HuH-7 (cell line): ENCODE measurements around the gene OR5AK2.
"Not testable (repeated sequence)": the region's sequence is repeated elsewhere in the genome, so short reads cannot be mapped to it uniquely, and the experiment has no call there.

ENCODE experiments used
- DNase-seq: peaks from one replicate; pipeline ENCODE4 v3.0.0; 2011; ENCODE audit warnings: low spot score

OR5AK2 gene

GRCh38 chr11:56988614-56989013, at the start of gene OR5AK2:
TSS of gene OR5AK2 (plus strand) at chr11:56988914. CDS start at chr11:56988914, 0 bp downstream.
- no peak for DNase-seq

GRCh38 chr11:56945526-56945925, 43.2 kb upstream of the OR5AK2 start:
- DNase-seq: not testable (repeated sequence)

GRCh38 chr11:56948991-56949515, 39.7 kb upstream of the OR5AK2 start:
- peak; percentile 56 for DNase-seq

- DNase-seq: no peak
Measured at GRCh38 chr11:56950510-56950909, 38.2 kb upstream of the OR5AK2 start.

GRCh38 chr11:56953907-56954306, 34.8 kb upstream of the OR5AK2 start:
- not testable (repeated sequence) for DNase-seq

GRCh38 chr11:56961609-56962008, 27.1 kb upstream of the OR5AK2 start:
- DNase-seq: no peak

GRCh38 chr11:56967726-56968125, 21.0 kb upstream of the OR5AK2 start:
- no peak for DNase-seq

GRCh38 chr11:56968524-56968923, 20.2 kb upstream of the OR5AK2 start:
- DNase-seq: no peak

GRCh38 chr11:56977314-56977713, 11.4 kb upstream of the OR5AK2 start:
- no peak for DNase-seq

GRCh38 chr11:56990702-56991101, 2.0 kb downstream of the OR5AK2 start:
- no peak for DNase-seq

GRCh38 chr11:56994532-56994931, 5.8 kb downstream of the OR5AK2 start:
- DNase-seq: no peak

GRCh38 chr11:57001674-57002401, 13.1 kb downstream of the OR5AK2 start:
- DNase-seq: no peak

- no peak for DNase-seq
Measured at GRCh38 chr11:57008373-57008772, 19.7 kb downstream of the OR5AK2 start.

GRCh38 chr11:57015679-57016078, 27.0 kb downstream of the OR5AK2 start:
- DNase-seq: no peak

- DNase-seq: no peak
Measured at GRCh38 chr11:57031556-57031955, 42.8 kb downstream of the OR5AK2 start.
